Measurements from ENCODE around the gene DUSP9.

GRCh38 chrX:153645151-153645550 lies 1.9 kb upstream of the DUSP9 start:
- TF ChIP-seq ELK4 (IDR thresholded peaks at IDR 0.05; ENCODE audit: borderline replicate concordance, low read depth, low read length), result no peak
- no peak for TF ChIP-seq CTCF (tag by site-specific recombination; IDR thresholded peaks at IDR 0.05)
- no peak for TF ChIP-seq ZNF555 (tag by site-specific recombination; conservative IDR thresholded peaks at IDR 0.05)
- no peak for TF ChIP-seq ZNF433 (tag by site-specific recombination; IDR thresholded peaks at IDR 0.05; ENCODE audit: low read depth)
- TF ChIP-seq ZBTB10 (tag by site-specific recombination; IDR thresholded peaks at IDR 0.05), result no peak
- no peak for TF ChIP-seq ZNF501 (tag by site-specific recombination; IDR thresholded peaks at IDR 0.05)
- no peak for TF ChIP-seq ZNF223 (tag by site-specific recombination; IDR thresholded peaks at IDR 0.05)
- TF ChIP-seq YY1 (tag by site-specific recombination; IDR thresholded peaks at IDR 0.05), result no peak
- no peak for TF ChIP-seq ZNF274 (IDR thresholded peaks at IDR 0.05; ENCODE audit: low read length)
- TF ChIP-seq ZNF274 (tag by site-specific recombination; IDR thresholded peaks at IDR 0.05; ENCODE audit: borderline replicate concordance), result no peak
- TF ChIP-seq REST (tag by site-specific recombination; IDR thresholded peaks at IDR 0.05), result no peak
- TF ChIP-seq WT1 (tag by site-specific recombination; IDR thresholded peaks at IDR 0.05), result no peak

All from HEK293 (cell line).